G401.6 (cell line): ENCODE measurements around the gene ESD.

Experiments
- FAIRE-seq: peaks from 2 replicates; lab custom pipeline; 2012; peaks lifted over from hg19 to GRCh38; lab: Jason Lieb, UNC

ESD gene

DNA sequence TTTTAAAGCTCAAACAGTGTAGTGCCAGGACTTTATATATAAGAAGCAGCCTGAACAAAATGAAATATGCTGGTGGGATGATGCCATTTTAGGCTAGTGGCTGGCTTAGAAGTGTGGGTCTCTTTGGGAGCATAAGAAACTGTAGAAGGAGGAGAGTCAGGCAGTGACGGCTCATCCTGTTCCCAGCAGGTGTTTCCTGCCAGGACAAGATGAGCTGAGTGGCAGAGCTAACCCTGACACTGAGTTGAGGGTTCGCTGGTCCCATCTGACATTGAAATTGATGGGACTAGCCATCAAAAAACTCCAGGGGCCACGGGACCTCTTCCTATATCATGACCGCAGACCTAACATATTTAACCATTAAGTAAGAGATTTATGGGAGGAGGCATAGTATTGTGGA lies 51.3 kb downstream of the ESD start:
- FAIRE-seq: no peak

DNA sequence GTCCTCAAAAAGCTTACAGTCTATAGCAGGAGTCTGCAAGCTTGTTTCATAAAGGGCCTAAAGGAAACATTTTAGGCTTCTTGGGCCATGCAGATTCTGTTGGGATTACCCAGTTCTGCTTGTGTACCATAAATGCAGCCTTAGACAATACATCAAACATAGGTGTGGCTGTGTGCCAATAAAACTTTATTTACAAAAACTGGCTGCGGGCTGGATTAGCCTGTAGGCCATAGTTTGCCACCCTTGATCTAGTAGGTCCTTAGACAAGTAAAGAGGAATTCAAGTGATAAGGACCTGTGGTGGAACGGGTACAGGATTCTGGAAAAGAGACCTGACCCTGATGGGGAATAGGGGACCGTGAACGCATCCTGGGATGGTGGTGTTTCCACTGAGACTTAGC lies 51.9 kb downstream of the ESD start:
- FAIRE-seq: no peak

DNA sequence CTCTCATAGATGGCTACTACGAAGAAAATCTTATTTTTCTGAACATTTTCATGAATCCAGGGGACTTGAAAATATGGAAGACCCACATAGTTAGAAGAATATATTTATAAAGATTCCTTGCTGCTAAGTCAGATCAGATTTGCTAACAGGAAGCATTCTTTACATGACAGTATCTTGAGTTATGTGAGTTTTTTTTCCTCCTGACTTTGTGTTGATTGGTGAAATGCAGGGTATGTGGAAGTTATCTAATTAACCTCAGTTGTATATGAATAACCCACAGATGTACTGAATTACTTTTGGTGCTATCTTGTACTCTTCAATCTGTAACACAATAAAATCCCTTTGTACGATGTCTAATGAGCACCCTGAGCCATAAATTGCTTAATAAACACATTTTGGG lies 53.8 kb downstream of the ESD start:
- no peak for FAIRE-seq

DNA sequence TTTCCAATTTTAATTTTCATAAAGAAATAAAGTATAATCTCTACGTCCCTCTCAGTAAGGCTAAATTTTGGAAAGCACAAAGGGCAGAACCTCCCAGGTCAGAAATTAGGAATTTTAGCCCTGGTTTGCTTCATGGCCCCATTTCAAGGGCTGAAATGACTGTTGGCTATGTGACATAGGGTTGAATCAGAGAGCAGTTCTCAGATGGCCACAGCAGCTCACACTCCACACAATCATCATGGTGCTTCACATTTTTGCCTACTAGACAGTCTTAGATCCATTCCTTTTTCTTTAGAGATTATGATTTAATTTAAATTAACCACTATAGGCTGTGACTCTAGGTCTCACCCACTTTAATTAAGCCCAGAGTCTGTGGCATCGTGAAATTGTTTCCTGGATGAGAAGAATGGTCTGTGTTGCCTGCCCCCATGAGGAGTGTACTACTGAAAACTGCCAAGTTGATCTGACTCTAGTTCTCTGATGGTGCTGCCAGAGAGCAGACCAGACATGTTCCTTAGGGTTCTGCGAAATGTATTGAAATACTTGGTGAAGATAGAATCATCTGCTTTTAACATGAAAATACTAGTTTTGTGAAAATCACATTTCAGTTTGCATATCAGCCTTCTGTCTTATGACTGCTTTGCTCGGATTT lies 57.4 kb downstream of the ESD start:
- no peak for FAIRE-seq

DNA sequence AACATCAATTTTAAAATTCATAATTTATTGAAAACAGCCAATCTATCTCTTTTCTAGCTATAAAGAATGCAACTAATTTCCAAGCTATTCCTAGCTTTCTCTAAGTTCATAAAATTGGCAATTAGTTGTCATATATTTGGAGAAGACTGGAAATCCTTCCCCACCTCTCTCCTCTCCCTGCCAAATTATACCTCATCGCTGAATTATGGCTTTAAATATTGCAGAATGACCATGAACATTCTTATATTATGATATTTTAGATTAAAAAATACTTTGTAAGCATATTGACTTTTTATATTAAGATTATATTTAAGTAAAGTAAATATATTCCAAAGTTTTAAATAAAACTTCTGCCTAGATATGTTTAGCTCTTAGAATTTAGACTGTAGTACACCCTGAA lies 58.2 kb downstream of the ESD start:
- no peak for FAIRE-seq

DNA sequence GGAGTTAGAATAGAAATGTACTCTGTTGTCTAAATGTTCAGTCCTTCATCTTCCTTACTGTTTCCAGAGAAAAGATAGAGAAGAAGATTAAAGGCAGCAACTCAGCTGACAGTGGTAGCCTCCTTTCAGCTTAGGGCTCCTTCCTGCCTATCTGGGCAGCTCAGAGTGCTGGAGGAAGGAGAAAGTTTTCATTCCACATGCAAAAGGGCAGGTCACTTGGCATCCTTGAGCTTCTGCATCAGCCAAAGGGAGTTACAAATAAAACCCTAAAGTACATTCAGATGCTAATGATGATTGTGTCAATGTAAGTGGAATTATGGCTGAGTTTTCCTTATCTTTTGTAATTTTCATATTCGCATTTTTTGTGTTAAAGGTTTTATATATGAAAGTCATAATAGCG lies 58.9 kb downstream of the ESD start:
- FAIRE-seq: no peak

DNA sequence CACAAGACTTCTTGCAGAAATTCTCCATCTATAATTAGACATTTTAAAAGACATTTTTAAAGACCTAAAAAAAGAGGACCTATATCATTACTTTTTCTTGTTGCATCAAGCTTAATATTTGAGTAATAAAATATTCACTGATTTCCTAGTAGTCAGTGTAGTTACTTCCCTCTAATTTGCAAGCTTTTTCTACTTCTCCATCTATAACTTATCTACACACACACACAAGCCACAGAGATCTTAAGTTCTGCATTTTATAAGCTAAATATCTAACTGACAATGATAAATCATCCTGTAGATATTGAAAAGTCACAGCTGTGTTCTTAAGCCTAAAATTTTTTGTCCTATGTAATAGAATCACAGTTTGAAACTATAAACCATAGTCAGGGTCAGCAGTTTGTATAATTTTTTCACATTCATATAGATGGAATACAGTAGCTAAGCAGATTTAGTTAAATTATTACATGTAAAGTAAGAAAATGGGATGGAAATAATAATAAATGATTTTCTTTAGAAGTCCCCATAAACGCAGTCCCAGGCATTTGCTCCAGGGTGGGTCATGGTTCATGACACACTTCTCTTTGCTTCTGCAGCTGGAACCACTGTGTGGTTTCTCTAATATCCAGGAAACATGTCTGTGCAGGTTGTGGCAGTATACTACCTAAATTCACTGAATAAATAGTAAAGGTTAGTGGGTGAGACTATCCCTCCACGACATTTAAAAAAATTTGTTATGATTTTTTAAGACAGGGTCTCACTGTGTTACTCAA lies 60.2 kb downstream of the ESD start:
- no peak for FAIRE-seq

DNA sequence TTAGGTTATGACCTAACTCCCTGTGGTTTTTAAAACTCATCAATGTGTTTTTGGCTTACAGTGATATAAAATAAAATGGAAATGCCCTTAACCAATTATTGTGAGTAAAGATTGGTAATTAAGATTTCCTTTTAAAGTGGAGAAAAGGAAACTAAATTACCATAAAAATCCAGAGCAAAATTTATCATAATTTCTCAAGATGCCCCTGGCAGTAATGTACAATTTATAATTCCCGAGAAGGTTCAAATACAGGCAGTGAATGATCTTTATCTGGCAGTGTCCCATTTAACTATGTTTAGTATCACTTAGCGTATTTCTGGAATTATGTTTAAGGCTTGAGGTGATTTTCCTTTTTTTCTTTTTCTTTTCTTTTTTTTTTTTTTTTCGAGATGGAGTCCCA lies 61.5 kb downstream of the ESD start:
- FAIRE-seq: no peak

DNA sequence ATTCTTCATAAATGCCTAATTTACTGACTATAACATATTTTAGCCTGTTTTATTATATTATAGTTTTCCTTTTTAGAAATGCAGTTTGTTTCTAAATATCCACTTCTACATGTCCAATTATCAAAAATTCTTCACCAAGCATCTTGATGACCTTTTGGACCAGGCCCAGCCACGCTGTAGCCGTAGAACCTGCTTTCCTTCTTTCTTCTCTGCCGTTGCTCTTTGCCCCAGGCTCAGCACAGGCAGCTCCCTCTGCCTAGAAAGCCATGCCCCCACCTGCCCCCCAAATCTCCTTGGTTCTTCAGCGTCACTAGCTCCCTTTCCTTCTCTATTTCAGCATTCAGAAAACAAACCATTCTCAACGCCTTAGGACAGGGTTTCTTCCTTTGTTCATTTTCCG lies 65.4 kb downstream of the ESD start:
- FAIRE-seq: no peak

DNA sequence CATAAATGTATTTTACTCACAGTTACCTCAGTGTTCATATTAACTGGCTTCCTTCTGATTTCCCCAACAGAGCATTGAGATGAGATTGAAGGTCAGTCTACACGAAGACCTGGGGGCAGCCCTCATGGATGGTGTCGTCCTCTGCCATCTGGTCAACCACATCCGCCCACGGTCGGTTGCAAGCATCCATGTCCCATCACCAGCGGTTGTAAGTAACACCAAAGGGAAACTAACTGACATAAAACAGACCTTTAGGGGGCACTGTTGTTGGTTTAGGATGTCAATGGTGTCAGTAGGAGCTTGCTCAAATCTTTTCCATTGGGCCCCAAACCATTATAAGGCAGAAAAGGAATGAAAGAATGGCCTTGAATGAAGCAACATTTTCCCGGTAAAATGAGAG lies 68.2 kb downstream of the ESD start:
- FAIRE-seq: no peak

DNA sequence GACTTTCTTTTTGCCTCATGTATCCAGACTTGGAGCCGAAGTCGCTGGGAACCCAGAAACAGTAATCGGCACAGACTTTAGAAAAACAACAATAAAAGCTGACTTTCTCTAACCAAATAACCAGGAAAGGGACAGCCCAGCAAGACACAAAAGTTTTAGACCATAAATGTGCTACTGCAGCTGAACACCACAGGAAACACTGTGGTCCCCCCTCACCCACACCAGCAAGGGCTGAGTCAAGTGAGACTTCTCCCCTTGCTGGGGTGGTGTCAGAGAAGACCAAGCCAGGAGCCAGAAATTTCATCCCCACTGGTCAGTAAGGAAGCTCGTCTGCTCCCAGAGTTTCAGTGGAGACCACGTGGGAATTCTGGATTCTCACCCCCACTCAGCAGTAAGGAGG lies 70.6 kb downstream of the ESD start:
- no peak for FAIRE-seq
